NOMO-1 treated with DMSO at 0.1 percent for 48 hours (cell line): Measurements from ENCODE around the gene SGSM2.

Experiments
- DNase-seq: peaks from one replicate; lab custom pipeline; 2025; ENCODE audit not compliant: unreplicated experiment; lab: John Stamatoyannopoulos, UW

Gene SGSM2

DNA sequence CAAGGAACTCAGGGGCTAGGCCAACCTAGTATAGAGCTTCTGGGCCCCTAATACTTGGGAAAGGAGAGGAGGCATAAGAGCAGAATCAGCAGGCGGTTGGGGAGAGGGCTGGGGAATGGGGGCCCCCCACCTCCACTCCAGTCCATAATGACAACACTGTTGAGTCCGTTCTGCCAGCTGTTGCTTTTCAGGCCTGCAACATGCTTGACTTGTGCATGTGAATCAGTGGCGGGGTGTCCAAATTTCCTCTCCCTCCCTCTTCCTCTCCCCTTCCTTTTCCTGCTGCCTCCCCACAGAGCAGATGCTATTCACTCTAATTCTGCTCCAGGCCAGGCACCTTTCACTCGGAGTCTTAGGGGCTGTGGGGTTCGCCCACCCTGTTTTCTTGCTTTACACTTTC lies 31.7 kb downstream of the SGSM2 start:
- no peak for DNase-seq

DNA sequence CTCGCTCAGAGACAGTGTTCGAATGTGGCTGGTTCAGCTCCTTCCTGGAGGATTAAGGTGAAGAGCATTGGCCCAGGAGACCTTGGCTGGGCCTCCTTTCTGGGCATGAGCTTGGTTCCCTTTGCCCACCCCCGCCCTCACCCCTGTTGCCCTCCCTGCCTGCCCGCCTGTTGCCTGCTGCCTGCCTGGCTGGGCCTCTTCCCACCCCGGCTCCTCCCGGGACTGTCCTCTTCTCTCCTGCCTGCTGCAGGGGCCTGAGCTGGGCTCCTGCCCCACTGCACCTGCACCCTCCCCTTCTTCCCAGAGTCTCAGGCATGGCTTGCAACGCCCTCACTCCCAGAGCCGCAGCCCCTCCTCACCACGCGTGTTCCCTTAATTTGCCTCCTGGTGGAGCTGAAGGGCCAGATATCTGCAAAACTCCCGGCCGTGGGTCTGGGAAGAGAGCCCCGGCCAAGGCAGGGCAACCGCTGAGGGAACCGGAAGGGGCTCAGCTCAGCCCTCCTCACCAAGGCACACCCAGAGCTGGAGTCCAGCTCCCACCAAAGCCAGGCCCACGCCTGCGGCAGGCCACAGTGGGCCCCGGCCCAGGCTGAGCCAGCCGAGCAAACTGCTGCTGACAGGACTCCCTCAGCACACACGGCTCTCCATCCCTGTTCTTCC lies 32.4 kb downstream of the SGSM2 start:
- DNase-seq = no peak

DNA sequence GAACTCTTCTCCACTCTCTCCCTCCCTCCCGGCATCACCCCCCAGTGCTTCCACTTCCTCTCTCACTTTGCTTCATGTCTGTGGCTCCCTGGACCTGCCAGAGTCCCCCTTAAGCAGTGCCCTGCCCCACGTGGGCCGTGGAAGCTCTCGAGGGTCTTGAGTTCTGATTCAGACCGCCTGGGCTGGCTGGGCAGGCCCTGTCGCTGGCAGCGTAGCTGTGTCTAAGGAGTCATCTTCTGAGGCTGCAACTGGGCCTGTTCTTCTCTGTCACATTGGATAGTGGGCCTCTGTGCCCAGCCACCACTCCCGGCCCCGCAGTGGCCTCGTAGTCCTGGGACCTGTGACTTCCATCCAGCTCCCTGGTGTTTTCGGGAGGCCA lies 32.9 kb downstream of the SGSM2 start:
- DNase-seq = no peak

DNA sequence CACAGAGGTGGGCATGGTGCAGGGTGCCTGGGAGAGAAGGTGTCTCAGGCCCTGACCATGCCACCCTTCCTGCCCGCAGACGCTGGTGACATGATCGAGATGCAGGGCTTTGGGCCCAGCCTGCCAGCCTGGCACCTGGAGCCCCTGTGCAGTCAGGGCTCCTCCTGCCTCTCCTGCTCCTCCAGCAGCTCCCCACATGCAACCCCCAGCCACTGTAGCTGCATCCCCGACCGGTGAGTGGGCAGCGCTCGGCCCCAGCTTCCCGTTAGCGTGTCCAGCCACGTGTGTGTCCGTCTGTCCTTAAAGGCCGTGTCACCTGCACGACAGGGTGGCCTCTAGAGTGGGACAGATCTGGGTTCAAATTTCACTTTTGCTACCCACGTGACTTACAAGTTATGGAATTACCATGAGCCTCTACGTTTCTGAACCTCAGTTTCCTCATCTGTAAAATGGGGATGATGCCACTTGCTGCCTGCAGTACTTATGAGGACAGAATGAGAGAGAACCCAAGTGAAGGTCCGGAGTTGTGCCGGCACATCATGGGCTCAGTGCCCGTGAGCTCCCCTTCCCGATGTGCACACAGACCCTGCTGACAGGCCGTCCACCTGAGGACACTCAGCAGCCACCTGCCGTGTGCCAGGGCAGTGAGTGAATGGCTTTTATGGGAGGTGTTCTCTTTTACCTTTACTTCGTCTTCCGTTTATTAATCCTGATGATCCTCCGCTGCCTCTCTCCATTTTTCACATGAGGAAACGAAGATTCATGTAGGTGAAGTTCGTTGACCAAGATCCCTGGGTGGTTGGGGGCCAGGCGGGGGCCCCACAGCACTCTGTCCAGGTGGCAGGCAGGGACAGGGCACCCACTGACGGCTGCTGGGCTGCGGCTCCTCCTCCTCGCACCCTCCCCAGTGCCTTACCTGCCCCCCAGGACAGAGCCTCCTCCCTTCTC lies 34.2 kb downstream of the SGSM2 start:
- DNase-seq = no peak

DNA sequence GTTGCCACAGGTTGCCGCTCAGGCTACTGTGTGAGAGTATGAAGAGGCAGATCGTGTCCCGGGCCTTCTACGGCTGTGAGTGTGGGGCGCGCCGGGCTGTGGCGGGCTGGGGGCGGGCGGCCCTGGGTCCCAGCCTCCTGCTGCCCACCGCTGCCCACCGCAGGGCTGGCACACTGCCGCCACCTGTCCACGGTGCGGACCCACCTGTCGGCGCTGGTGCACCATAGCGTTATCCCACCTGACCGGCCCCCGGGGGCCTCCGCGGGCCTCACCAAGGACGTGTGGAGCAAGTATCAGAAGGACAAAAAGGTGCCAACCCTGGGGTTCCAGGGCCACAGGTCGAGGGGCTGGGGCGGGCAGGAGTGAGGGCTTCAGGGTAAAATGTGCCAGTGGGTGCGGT lies 34.9 kb downstream of the SGSM2 start:
- DNase-seq = no peak

DNA sequence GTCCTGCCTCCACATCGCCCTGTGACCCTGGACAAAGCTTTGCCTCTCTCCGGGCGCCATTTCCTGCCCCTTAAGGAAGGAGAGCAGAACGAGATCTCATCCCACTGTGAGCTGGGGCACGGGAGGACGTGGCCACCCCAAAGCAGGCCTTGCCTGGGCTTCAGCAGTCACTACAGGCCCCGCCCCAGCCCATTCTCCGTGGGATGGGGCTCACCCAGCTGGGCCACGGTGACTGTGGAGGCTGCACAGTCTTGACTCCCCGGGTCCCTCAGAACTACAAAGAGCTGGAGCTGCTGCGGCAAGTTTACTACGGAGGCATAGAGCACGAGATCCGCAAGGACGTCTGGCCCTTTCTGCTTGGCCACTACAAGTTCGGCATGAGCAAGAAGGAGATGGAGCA lies 35.4 kb downstream of the SGSM2 start:
- no peak for DNase-seq

DNA sequence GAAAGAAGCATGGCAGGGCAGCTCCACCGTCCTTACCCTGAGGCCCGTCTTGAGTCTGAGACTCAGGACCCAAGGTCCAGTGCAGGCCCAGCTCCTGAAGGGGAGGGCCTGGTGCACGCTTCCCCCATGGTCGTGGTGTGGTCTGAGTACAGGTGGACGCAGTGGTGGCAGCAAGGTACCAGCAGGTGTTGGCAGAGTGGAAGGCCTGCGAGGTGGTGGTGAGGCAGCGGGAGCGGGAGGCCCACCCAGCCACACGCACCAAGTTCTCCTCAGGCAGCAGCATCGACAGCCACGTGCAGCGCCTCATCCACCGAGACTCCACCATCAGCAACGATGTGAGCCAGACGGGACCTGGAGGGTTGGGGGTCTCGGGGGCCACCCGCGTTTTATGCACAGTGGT lies 35.9 kb downstream of the SGSM2 start:
- DNase-seq = no peak

DNA sequence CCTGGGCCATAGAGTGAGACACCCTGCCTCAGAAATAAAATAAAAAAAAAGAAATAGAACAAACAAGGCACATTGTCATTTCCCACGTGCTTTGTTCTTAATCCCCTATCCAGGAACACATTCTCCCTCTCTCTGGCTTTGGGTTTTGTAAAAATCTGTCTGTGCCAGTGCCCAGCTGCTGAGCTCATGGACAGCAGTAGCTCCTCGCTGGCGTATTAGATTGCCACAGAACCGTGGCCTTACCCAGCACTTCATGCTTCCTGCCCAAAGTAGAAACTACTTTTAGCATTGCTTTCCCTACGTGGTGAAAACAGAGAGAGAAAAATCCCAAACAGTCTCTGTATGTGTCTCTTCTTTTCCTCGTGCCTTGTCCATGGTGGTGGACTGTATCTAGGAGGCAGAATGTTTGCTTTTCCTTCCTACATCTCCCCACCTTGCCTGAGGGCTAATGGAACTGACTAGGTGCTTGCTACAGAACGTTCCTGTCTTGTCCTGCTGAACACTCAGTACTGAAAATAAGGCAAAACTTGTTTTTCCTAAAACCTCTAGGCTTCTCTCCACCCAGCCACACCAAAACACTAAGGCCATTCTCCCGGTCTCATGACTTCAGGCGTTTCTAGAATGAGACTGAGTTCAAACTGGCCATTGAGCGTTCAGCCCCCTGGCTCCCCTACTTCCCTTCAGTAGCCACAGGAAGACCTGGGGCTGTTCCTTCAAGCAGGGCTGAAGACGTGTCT lies 37.4 kb downstream of the SGSM2 start:
- DNase-seq = no peak

DNA sequence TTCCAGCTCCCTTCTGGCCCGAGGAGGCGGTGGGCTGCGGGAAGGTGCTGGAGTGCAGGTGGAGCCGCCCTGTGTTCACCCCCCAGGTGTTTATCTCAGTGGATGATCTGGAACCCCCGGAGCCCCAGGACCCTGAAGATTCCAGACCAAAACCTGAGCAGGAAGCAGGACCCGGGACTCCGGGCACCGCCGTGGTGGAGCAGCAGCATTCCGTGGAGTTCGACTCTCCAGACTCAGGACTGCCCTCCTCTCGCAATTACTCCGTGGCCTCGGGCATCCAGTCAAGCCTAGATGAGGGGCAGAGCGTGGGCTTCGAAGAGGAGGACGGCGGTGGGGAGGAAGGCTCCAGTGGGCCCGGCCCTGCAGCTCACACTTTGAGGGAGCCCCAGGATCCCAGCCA lies 38.1 kb downstream of the SGSM2 start:
- DNase-seq = no peak

DNA sequence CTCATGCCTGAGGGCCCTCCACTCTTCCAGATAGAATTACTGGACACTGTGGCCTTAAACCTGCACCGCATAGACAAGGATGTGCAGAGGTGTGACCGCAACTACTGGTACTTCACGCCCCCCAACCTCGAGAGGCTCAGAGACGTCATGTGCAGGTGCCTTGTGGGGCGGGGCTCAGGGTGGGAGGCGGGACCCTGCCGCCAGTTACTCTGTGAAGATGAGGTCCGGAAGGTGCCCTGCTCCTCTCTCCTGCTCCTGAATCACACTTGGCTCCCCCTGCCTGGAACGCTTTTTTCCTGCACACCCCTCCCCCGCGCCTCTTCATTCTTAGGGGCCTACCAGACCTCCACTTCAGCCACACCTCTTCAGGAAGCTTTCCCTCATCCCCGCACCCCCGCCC lies 38.8 kb downstream of the SGSM2 start:
- no peak for DNase-seq

DNA sequence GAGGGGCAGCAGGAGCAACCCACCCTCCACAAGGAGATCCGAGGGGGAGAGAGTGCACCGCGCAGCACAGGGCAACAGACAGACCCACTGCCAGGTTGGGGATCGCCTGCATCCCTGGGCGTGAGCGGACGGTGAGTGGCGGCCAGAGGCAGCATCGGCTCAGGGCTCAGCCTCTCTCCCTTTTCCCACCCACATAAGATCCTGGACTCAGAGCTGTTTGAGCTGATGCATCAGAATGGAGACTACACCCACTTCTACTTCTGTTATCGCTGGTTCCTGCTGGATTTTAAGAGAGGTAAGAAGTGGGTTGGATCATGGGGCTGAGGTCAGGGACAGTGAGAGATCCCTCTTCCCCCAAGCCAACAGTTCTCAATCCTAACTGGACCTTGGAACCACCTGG lies 40.4 kb downstream of the SGSM2 start:
- no peak for DNase-seq

DNA sequence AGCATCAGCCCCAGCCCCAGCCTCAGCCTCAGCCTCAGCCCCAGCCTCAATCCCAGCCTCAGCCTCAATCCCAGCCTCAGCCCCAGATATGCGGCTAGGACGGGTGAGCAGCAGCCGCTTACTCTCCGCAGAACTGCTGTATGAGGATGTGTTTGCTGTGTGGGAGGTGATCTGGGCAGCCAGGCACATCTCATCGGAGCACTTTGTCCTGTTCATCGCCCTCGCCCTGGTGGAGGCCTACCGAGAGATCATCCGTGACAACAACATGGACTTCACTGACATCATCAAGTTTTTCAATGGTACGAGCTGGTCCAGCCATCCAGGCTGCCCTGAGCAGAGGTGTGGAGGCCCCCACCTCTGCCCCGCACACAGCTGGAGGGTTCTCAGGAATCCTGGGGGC lies 41.6 kb downstream of the SGSM2 start:
- no peak for DNase-seq

DNA sequence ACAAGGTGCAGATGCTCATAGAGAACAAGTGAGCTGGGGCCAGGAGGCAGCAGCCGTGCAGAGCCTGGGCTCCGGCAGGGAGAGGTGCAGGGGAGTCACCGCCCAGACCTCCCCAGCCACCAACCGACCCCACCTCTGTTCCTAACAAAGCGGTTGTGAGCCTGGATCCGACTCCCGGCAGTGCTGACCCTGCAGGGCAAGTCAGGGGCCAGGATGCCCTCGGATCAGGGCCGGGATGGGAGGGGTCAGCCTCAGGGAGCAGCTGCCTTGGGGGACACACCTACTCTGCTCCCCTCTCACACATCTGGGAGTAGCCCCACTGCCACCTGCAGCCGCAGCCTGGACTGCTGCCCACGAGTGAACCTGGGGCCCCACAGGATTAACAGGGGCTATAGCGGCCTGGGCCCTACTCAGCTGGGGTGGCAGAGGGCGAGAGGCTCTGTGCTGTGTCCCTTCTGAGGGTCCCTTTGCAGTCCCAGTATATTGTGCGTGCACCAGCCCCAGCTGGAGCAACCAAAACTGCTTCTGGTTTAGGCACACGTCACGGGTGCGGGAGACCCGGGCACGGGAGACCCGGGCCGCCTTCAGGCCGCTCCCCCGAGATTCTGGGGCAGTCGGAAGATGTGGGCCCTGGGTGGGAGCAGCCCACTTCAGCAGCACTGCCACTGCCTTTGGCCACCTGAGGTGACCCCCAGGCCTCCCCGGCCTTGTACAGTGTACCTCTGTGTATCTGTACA lies 42.4 kb downstream of the SGSM2 start:
- no peak for DNase-seq

DNA sequence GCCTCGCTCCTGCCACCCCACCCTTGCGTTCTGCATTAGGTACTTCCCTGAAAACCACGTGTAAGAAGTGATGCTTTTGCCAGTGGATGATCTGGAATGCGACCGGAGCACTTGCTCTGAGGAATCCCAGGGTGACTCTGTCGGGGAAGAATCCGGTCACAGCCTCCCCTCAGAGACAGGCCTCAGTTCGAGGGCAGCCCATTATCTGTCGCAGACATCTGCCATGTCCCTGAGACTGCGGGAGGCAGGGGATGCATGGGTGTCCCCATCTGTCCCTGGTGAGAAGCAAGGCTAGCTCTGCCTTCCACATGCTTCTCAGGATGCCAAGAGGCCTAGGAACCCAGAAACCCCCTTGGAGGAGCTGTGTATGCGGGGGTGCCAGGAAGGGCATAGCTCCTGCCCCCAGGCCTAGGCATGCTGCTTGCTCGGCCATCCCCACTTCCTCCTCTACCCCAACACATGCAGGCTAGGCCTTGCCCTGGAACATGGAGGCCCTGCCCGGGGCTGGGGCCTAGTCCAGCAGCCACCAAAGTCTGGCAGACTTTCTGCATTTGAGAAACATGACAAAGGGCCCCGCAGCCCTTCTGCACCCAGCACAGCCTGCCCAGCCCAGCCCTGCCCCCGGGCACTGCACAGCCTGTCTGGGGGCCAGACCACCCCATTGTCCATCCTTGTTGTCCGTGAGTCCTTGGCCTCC lies 43.1 kb downstream of the SGSM2 start:
- DNase-seq = no peak

DNA sequence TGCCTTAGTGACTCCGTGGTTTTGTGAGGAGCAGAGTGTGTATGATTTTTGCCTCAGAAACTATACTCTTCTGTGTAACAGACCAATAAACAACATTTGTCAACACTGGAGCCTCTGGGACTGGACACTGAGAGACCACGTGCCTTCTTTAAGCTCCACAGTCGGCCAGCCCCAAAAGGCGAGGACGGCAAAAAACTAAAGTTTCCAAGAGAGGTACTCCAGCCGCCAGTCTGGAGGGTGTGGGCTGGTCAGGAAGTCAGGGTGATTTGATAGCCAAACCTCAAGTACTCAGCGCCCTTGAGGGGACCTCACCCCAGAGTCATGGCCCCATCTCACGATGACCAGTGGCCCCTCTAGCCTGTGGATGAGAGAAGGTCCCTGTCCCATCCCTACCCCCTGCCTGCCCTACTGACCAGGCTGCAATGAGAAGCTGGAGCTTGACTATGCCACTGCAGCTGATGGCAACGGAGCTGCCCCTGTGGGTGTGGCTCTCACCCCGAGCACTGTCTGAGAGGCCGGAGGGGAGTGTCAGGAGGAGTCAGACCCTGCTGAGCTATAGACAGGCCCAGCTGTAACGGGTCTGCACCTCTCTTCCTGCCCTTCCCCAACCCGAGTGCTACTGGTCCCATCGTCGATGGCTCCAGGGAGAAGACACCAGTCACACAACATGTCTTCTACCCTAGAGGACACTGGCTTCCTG lies 43.8 kb downstream of the SGSM2 start:
- no peak for DNase-seq

DNA sequence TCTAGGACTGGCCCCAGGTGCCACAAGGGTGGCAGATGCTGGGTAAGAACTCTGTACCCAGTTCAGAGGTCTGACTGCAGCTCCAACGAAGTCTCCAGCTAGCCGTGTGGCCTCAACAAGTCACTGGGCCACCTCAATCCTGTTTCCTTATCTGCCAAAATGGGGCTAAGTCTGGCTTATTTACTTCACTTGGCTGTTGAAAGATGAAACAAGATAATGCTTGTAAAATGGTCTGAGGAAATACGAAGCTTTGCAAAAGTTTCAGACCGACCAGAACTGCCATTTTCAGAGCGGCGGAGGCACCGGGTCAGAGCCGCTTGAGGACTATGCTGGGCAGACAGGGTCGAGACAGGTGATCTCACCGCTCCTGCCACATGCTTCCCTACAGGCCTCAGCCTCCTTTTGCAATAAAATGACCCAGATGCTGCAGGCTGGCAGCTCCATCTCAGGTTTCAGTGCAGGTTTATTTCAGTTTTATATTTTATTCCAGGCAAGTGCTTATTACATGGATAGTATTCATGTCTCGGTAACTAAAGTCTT lies 46.4 kb downstream of the SGSM2 start:
- DNase-seq = no peak

DNA sequence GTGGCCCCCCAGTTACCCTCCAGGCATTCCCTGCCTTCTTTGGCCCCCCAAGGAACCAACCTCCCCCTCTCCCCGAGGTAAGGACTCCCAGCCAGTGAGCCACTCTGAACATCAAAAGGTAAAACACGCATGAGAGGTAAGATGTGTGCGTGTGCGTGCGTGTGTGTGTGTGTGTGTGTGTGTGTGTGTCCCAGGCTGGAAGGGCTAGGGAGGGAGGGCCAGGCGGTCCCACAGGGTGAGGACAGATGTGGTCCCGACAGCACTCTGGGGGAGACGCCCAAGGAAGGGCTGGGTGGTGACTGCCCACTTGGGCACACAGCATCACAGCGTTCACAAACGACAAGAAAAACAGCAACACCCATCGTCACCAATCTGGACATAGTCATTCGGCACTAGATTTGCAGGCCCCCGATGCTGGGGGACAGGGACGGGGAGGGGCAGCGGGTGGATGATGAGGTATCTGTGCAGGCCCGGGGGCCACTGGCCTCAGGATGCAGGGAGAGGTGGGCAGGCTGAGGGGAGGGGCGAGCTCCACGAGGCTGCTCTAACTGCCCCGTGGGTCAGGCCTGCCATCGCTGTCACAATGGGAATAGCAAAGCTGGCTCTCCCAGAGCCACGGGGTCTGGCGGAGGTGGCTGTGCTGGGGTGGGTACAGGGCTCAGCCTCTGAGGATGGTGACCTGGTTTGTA lies 47.3 kb downstream of the SGSM2 start:
- DNase-seq = no peak

DNA sequence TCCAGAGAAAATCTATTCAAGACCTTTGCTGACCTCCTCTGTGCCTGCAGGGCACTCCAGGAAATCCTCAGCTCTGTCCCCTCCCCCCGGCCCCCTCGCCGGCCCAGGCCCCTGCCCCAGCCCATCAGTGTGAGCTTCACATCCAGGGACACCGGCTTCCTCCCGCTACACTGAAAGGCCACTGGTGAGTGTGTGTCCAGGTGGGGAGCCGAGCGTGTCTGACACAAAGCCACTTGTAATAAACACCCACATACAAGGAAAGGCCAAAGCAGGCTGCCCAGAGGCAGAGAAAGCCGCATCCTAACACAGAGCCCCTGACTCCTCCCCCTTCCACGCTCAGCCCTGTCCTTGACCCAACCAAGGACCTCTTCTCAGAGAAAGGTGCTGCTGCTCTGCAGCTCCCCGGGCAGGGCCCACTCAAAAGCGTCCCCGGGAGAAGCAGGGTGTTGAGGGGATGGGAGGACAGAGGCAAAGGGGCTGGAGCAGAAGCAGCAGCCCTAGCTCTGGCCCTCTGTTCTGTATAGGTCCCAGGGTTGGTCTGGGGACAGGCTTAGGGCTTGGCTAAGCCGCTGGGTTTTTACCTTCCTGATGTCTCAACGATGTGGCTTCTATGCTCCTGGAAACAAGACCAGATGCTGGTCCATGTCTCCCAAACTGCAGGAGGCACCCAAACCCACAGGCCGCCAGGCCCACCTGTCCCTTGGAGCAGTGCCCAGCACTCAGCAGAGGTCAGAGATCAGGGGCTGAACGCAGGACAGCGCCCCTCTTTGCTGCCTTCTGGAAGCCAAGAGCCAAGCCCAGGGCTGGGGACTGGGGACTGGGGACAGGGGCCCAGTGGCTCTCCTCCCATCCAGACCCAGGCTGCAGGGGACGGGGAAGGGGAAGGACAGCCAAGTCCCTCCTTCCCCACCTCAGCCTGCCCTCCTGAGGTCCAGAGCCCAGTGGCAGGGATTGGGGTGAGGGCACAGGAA lies 48.2 kb downstream of the SGSM2 start:
- no peak for DNase-seq
